Measurements from ENCODE around the gene CCDC178.

CCDC178 gene

DNA sequence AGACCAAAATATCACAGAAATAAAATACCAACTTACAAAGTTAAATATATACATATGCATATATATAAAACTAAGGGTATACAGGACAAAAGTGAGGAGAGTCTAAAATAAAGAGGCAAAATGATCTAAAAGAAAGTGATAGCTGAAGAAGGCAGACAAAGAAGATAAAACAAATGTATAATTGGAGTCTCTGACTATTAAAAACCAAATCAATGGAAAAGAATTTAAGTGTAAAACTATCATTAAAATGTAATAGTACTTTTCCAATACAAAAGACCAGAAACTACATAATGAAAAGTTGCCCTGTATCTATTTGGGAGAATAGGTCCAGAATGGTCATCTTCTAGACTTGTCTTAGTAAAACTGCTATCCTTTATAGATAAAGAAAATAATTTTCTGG, 400.3 kb downstream of the CCDC178 start:
- no peaks in the 10 kb centered on the region for H3K27me3 ChIP-seq (ENCODE audit: control insufficient read depth, insufficient read depth, low read length, poor library complexity, severe bottlenecking)
- no peak overlapping the region for H3K4me3 ChIP-seq (ENCODE audit: insufficient read depth, low read depth, low read length)
- no peaks in the 10 kb centered on the region for H3K36me3 ChIP-seq (ENCODE audit: control insufficient read depth, insufficient read depth, low read length)
- H3K4me1 ChIP-seq (ENCODE audit: control insufficient read depth, insufficient read depth, low read length): no peaks in the 10 kb centered on the region
- no peaks in the 10 kb centered on the region for H3K9me3 ChIP-seq (ENCODE audit: control insufficient read depth, low read length)
- H3K27ac ChIP-seq (ENCODE audit: insufficient read depth, low read depth, low read length, poor library complexity, severe bottlenecking): no peak overlapping the region

DNA sequence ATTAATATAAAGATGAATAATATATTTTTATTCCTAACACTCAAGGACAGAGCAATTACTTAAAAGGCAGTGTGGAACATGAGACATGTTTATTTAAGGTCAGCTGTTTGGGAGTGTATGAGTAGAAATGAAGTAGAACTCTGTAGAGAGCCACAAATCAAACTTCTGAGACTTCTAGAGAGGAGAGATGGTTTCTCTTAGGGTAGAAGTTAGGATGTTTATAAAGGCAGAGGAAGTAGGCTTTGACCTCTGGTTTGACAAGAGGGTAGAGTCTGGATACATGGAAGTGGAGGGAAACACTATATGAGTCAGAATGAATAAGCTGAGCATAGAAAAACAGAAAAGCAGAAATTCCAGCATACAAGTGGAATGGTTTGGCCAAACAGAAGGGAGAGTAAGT, 405.6 kb downstream of the CCDC178 start:
- Histone ChIP-seq H3K4me3 (ENCODE audit: insufficient read depth, low read depth, low read length) (no peak overlapping the region), H3K36me3 (ENCODE audit: control insufficient read depth, insufficient read depth, low read length) (no peaks in the 10 kb centered on the region), H3K27ac (ENCODE audit: insufficient read depth, low read depth, low read length, poor library complexity, severe bottlenecking) (no peak overlapping the region), H3K27me3 (ENCODE audit: control insufficient read depth, insufficient read depth, low read length, poor library complexity, severe bottlenecking) (no peaks in the 10 kb centered on the region), H3K9me3 (ENCODE audit: control insufficient read depth, low read length) (no peaks in the 10 kb centered on the region), H3K4me1 (ENCODE audit: control insufficient read depth, insufficient read depth, low read length) (no peaks in the 10 kb centered on the region)

DNA sequence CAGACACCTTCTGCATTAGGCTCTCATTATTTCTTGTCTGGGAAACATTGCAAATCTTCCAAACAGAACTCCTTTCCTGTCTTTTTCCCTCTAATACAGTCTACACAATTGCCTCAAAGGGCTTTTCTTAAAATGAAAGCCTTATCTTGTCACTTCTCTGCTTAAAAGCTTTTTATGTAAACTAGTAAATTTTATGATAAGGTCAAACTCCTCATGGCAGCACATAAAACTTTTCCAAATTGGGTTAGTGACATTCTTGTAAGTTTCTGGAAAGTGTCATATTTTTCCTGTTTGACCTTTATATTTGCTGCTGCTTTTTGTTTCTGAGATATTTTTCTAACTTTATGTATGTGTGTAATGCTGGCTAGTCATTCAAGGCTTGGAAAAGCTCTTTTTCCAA, 406.3 kb downstream of the CCDC178 start:
- Histone ChIP-seq H3K27ac (ENCODE audit: insufficient read depth, low read depth, low read length, poor library complexity, severe bottlenecking) (no peak overlapping the region), H3K9me3 (ENCODE audit: control insufficient read depth, low read length) (no peaks in the 10 kb centered on the region), H3K36me3 (ENCODE audit: control insufficient read depth, insufficient read depth, low read length) (no peaks in the 10 kb centered on the region), H3K4me3 (ENCODE audit: insufficient read depth, low read depth, low read length) (no peak overlapping the region), H3K4me1 (ENCODE audit: control insufficient read depth, insufficient read depth, low read length) (no peaks in the 10 kb centered on the region), H3K27me3 (ENCODE audit: control insufficient read depth, insufficient read depth, low read length, poor library complexity, severe bottlenecking) (no peaks in the 10 kb centered on the region)

DNA sequence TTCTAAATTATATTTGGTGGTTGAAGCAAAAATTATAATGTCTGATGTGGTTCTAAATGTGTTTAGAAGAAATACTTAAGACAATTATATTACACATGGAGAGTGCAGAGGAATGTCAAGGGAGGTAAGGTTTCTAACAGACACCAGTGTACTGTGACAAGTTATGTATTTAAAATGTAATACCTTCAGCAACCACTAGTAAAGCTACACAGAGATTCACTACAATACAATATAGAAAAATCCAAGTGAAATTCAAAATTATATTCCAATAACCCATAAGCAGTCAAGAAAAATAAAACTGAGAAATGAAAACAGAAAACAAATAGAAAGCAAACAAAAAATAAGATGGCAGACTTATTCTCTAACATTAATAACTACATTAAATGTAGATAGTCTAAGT, 418.2 kb downstream of the CCDC178 start:
- Histone ChIP-seq H3K27me3 (ENCODE audit: control insufficient read depth, insufficient read depth, low read length, poor library complexity, severe bottlenecking) (no peaks in the 10 kb centered on the region), H3K9me3 (ENCODE audit: control insufficient read depth, low read length) (no peaks in the 10 kb centered on the region), H3K36me3 (ENCODE audit: control insufficient read depth, insufficient read depth, low read length) (no peaks in the 10 kb centered on the region), H3K27ac (ENCODE audit: insufficient read depth, low read depth, low read length, poor library complexity, severe bottlenecking) (no peak overlapping the region), H3K4me1 (ENCODE audit: control insufficient read depth, insufficient read depth, low read length) (no peaks in the 10 kb centered on the region), H3K4me3 (ENCODE audit: insufficient read depth, low read depth, low read length) (no peak overlapping the region)

DNA sequence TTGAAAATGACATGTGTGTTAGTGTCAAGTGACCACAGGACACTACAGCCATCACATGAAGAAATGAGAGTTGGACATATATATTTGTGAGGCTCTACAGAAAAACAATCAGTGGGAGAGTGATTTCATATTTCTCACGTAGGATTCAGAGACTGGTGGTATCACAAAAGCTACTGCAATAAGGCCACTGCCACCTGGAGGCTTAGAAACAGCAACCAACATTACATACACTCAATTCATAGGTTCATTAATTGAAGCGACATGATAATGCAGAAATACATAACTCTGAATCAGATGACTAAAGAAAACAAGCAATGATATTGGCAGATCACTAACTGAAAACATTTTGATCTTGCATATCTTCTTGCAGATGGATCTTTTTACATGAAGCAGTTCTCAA, 419.6 kb downstream of the CCDC178 start:
- no peaks in the 10 kb centered on the region for H3K27me3 ChIP-seq (ENCODE audit: control insufficient read depth, insufficient read depth, low read length, poor library complexity, severe bottlenecking)

DNA sequence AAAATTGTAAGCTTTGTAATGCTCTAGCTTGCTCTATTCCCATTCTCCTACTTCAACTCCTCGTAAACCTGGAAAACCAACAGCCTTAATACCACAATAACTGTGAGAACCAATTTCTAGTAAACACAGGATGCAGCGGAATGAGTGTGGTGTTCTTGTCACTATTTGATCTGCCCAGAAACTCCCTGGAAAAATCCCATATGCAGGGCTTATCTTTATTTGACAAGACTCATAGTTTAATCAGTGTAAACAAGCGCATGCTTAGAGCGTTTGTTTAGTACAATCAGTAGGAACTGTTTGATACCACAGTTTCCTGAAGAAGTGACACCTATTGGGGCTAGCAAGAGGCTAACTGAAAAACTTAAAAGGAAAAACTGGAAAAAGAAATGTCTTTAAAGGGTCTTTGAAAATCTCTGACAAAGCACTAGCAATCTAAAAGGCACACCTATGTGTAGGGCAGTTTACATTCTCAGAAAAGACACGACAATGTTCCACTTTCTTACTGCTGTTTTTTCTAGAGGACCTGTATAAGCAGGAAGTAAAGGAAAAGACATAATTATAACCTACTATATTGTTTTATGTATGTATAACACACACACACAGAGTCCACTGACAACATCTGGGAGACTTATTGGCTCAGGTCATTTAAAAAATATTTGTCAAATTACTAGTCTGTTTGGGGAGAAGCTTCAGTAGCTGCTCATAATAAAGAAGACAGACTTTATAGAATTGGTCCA, 426.3 kb downstream of the CCDC178 start:
- no peaks in the 10 kb centered on the region for H3K4me1 ChIP-seq (ENCODE audit: control insufficient read depth, insufficient read depth, low read length)
- H3K27ac ChIP-seq (ENCODE audit: insufficient read depth, low read depth, low read length, poor library complexity, severe bottlenecking): no peak overlapping the region
- H3K9me3 ChIP-seq (ENCODE audit: control insufficient read depth, low read length): no peaks in the 10 kb centered on the region
- H3K36me3 ChIP-seq (ENCODE audit: control insufficient read depth, insufficient read depth, low read length): no peaks in the 10 kb centered on the region
- H3K27me3 ChIP-seq (ENCODE audit: control insufficient read depth, insufficient read depth, low read length, poor library complexity, severe bottlenecking): no peaks in the 10 kb centered on the region
- 89 to 94% methylated on average over 5 of the region's 5 CpGs for WGBS, 2 experiments
- H3K4me3 ChIP-seq (ENCODE audit: insufficient read depth, low read depth, low read length): no peak overlapping the region

More for the DNA sequence above, 419.6 kb downstream of the CCDC178 start:
- Histone ChIP-seq H3K9me3 (ENCODE audit: control insufficient read depth, low read length) (no peaks in the 10 kb centered on the region), H3K4me3 (ENCODE audit: insufficient read depth, low read depth, low read length) (no peak overlapping the region), H3K4me1 (ENCODE audit: control insufficient read depth, insufficient read depth, low read length) (no peaks in the 10 kb centered on the region), H3K36me3 (ENCODE audit: control insufficient read depth, insufficient read depth, low read length) (no peaks in the 10 kb centered on the region), H3K27ac (ENCODE audit: insufficient read depth, low read depth, low read length, poor library complexity, severe bottlenecking) (no peak overlapping the region)
- WGBS, 2 experiments: 85 to 92% methylated on average over 2 of the region's 2 CpGs

DNA sequence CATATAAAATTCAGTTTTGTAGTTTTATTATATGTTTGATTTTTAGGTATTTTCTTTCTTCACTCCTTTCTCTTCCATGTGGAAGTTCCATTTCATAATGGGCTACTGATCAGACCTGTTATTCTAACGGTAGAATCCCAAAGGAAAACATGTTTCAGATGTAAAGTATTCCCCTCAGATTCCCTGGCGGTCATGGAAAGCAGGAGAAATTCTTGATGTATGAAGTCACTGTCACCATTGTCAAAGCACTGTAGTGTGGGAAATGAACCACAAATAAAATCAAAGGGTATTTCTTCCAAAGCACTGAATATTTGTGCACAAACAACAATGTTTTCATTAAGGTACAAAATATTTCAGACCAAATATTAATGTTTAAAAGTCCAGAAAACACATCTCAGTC, 430.4 kb downstream of the CCDC178 start:
- no peaks in the 10 kb centered on the region for H3K27me3 ChIP-seq (ENCODE audit: control insufficient read depth, insufficient read depth, low read length, poor library complexity, severe bottlenecking)
- H3K9me3 ChIP-seq (ENCODE audit: control insufficient read depth, low read length): no peaks in the 10 kb centered on the region
- no peaks in the 10 kb centered on the region for H3K36me3 ChIP-seq (ENCODE audit: control insufficient read depth, insufficient read depth, low read length)
- WGBS, 2 experiments: 50 to 63% methylated on average over 2 of the region's 2 CpGs
- no peak overlapping the region for H3K27ac ChIP-seq (ENCODE audit: insufficient read depth, low read depth, low read length, poor library complexity, severe bottlenecking)
- H3K4me1 ChIP-seq (ENCODE audit: control insufficient read depth, insufficient read depth, low read length): no peaks in the 10 kb centered on the region
- no peak overlapping the region for H3K4me3 ChIP-seq (ENCODE audit: insufficient read depth, low read depth, low read length)

DNA sequence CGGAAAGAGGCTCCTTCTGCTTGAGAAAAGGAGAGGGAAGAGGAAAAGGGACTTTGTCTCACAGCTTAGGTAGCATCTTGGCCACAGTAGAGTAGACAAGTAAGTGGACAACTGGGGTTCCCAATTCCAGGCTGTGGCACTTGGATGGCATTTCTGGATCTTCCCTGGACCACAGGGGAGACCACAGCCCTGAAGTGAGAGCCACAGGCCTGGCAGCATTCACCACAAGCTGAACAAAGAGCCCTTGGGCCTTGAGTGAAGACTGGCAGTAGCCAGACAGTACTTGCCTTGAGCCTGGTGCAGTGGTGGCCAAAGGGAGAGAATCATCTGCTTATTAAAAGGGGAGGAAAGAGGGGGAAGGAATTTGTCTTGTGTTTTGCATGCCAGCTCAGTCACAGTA, 441.6 kb downstream of the CCDC178 start:
- 87 to 93% methylated on average over 1 of the region's 1 CpG for WGBS, 2 experiments
- Histone ChIP-seq H3K4me3 (ENCODE audit: insufficient read depth, low read depth, low read length) (no peak overlapping the region), H3K9me3 (ENCODE audit: control insufficient read depth, low read length) (no peaks in the 10 kb centered on the region), H3K27ac (ENCODE audit: insufficient read depth, low read depth, low read length, poor library complexity, severe bottlenecking) (no peak overlapping the region), H3K27me3 (ENCODE audit: control insufficient read depth, insufficient read depth, low read length, poor library complexity, severe bottlenecking) (no peaks in the 10 kb centered on the region), H3K4me1 (ENCODE audit: control insufficient read depth, insufficient read depth, low read length) (no peaks in the 10 kb centered on the region), H3K36me3 (ENCODE audit: control insufficient read depth, insufficient read depth, low read length) (no peaks in the 10 kb centered on the region)

DNA sequence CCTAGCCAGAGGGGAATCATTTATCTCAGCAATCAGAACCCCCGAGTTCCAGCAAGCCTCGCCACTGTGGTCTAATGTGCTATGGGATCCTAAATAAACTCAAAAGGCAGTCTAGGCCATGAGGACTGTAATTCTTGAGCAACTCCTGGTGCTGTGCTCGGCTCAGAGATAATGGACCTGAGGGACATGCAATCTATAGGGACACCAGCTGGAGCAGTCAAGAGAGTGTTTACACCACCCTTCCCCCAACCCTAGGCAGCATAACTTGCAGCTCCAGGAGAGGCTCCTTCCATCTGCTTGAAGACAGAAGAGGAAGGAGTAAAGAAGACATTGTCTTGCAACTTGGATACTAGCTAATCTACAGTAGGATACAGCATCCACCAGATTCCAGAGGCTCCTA, 442.2 kb downstream of the CCDC178 start:
- 91 to 94% methylated on average over 3 of the region's 3 CpGs for WGBS, 2 experiments
- Histone ChIP-seq H3K36me3 (ENCODE audit: control insufficient read depth, insufficient read depth, low read length) (no peaks in the 10 kb centered on the region), H3K4me3 (ENCODE audit: insufficient read depth, low read depth, low read length) (no peak overlapping the region), H3K4me1 (ENCODE audit: control insufficient read depth, insufficient read depth, low read length) (no peaks in the 10 kb centered on the region), H3K27me3 (ENCODE audit: control insufficient read depth, insufficient read depth, low read length, poor library complexity, severe bottlenecking) (no peaks in the 10 kb centered on the region), H3K27ac (ENCODE audit: insufficient read depth, low read depth, low read length, poor library complexity, severe bottlenecking) (no peak overlapping the region), H3K9me3 (ENCODE audit: control insufficient read depth, low read length) (no peaks in the 10 kb centered on the region)

DNA sequence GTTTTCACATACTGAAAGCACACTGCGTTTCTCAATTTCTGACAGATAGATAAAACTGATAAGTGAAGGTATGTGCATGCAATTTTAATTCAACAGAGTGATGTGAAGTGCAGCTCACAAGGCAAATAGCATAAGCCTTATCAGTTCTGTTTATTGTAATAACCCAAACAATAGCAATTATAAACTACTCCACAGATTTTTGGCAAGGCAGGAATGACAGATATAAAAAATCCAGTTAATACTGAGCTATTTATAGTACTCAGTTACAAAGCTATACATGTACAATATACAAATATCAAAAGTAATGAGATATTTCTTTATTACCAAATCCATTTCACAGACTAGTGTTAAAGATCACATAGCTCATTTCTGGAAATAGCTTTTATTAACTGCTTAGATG, 456.8 kb downstream of the CCDC178 start:
- WGBS, 2 experiments: 88 to 100% methylated on average over 1 of the region's 1 CpG
- Histone ChIP-seq H3K27me3 (ENCODE audit: control insufficient read depth, insufficient read depth, low read length, poor library complexity, severe bottlenecking) (no peaks in the 10 kb centered on the region), H3K4me1 (ENCODE audit: control insufficient read depth, insufficient read depth, low read length) (no peaks in the 10 kb centered on the region), H3K4me3 (ENCODE audit: insufficient read depth, low read depth, low read length) (no peak overlapping the region), H3K9me3 (ENCODE audit: control insufficient read depth, low read length) (no peaks in the 10 kb centered on the region), H3K27ac (ENCODE audit: insufficient read depth, low read depth, low read length, poor library complexity, severe bottlenecking) (no peak overlapping the region), H3K36me3 (ENCODE audit: control insufficient read depth, insufficient read depth, low read length) (no peaks in the 10 kb centered on the region)

DNA sequence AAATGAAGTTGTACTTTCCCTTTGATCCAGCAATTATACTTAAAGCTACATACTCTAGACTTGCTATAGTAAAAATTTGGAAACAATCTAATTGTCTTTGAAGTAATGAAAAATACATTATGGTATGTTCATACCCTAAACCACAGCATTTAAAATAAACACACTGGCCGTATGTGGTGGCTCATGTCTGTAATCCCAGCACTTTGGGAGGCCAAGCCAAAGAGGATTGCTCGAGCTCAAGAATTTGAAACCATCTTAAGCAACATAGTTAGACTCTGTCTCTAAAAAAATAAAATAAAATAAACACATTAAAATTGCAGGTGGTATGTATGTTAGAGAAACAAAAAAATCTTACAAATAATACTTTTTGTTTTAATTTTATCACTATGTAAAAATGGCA, 459.6 kb downstream of the CCDC178 start:
- 75 to 88% methylated on average over 1 to 2 of the region's 2 CpGs for WGBS, 2 experiments
- no peaks in the 10 kb centered on the region for H3K27me3 ChIP-seq (ENCODE audit: control insufficient read depth, insufficient read depth, low read length, poor library complexity, severe bottlenecking)
- no peaks in the 10 kb centered on the region for H3K4me1 ChIP-seq (ENCODE audit: control insufficient read depth, insufficient read depth, low read length)
- H3K4me3 ChIP-seq (ENCODE audit: insufficient read depth, low read depth, low read length): no peak overlapping the region
- no peaks in the 10 kb centered on the region for H3K9me3 ChIP-seq (ENCODE audit: control insufficient read depth, low read length)
- no peak overlapping the region for H3K27ac ChIP-seq (ENCODE audit: insufficient read depth, low read depth, low read length, poor library complexity, severe bottlenecking)
- H3K36me3 ChIP-seq (ENCODE audit: control insufficient read depth, insufficient read depth, low read length): no peaks in the 10 kb centered on the region
